Uterus (tissue), 2 donors: Measurements from ENCODE around the gene CHD1L.

Experiments
- POLR2A ChIP-seq, 2 donors: fragments of 450-650 bp; IDR thresholded peaks; one replicate each; pipeline ENCODE4 v1.6.1; 2016; ENCODE audit warnings: antibody characterized with exemption in 2 of 2, mild to moderate bottlenecking in 1 of 2, moderate library complexity in 1 of 2
- TF ChIP-seq, protein P1 (sequence below), 4 experiments: fragments of 200-600 bp in 2 of 4; fragments of 450-650 bp in 2 of 4; sonication (generic) in 2 of 4; IDR thresholded peaks; one replicate each; pipeline ENCODE4 v1.5.1; 2016 to 2019; ENCODE audit warnings: antibody characterized with exemption in 4 of 4, mild to moderate bottlenecking in 2 of 4, moderate library complexity in 1 of 4

DNA sequence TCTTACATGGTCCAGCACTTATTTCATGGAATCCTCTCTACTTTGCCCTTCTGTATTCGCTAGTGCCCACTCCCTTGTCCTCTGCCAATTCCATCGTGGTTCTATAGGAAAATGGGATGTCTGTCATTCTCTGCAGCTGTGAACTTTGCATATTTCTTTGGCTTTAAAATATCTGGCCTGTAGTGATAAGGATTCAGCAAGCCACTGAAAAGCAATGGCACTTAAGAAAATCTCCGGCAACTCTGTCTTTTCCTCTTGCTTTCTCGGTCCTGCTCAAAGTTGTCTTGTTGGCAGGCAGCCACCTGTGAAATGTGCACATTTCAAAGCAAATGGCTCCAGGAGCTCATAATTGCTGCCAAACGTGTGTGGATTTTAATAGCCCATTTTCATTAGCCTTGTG lies 91.8 kb downstream of the CHD1L start:
- TF ChIP-seq, protein P1, sequence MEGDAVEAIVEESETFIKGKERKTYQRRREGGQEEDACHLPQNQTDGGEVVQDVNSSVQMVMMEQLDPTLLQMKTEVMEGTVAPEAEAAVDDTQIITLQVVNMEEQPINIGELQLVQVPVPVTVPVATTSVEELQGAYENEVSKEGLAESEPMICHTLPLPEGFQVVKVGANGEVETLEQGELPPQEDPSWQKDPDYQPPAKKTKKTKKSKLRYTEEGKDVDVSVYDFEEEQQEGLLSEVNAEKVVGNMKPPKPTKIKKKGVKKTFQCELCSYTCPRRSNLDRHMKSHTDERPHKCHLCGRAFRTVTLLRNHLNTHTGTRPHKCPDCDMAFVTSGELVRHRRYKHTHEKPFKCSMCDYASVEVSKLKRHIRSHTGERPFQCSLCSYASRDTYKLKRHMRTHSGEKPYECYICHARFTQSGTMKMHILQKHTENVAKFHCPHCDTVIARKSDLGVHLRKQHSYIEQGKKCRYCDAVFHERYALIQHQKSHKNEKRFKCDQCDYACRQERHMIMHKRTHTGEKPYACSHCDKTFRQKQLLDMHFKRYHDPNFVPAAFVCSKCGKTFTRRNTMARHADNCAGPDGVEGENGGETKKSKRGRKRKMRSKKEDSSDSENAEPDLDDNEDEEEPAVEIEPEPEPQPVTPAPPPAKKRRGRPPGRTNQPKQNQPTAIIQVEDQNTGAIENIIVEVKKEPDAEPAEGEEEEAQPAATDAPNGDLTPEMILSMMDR (IDR thresholded peaks at IDR 0.05): no peak
- no peak for TF ChIP-seq POLR2A (IDR thresholded peaks at IDR 0.05)
